Stimulated activated CD4-positive, alpha-beta T cell treated with anti-CD3 and anti-CD28 coated beads, Interleukin-4, amount 100 ng/mL, for 24 hours (primary cell): ENCODE measurements around the gene BLOC1S2.
"Not testable (repeated sequence)": the region's sequence is repeated elsewhere in the genome, so short reads cannot be mapped to it uniquely, and the experiment has no call there.

ENCODE experiments used
- DNase-seq: peaks from one replicate; pipeline ENCODE4 v3.0.0-alpha.2; 2020

Gene BLOC1S2

GRCh38 chr10:100286051-100287033 lies at the start of gene BLOC1S2:
BLOC1S2 (minus strand) TSS chr10:100286680; CDS start chr10:100286659, 21 bp downstream.
- DNase-seq: peak; percentile 88

- DNase-seq: no peak
Observed at GRCh38 chr10:100334762-100335161, 48.3 kb upstream of the BLOC1S2 start.

GRCh38 chr10:100333661-100334440 lies 47.4 kb upstream of the BLOC1S2 start:
- no peak for DNase-seq

- DNase-seq: no peak
Observed at GRCh38 chr10:100333106-100333505, 46.6 kb upstream of the BLOC1S2 start.

GRCh38 chr10:100330079-100330478 lies 43.6 kb upstream of the BLOC1S2 start, which contains the start of gene PKD2L1:
PKD2L1 (minus strand) TSS chr10:100330228; CDS start chr10:100330103, 125 bp downstream.
- DNase-seq: no peak

GRCh38 chr10:100328198-100328597 lies 41.7 kb upstream of the BLOC1S2 start:
- DNase-seq: no peak

- DNase-seq: no peak
Observed at GRCh38 chr10:100327718-100328009, 41.2 kb upstream of the BLOC1S2 start.

GRCh38 chr10:100327007-100327717 lies 40.7 kb upstream of the BLOC1S2 start:
- DNase-seq: peak; percentile 15

GRCh38 chr10:100325158-100325557 lies 38.7 kb upstream of the BLOC1S2 start:
- DNase-seq: no peak

- no peak for DNase-seq
Observed at GRCh38 chr10:100319707-100320402, 33.4 kb upstream of the BLOC1S2 start.

GRCh38 chr10:100318207-100318606 lies 31.7 kb upstream of the BLOC1S2 start:
- no peak for DNase-seq

GRCh38 chr10:100315615-100316014 lies 29.1 kb upstream of the BLOC1S2 start:
- DNase-seq: no peak

- DNase-seq: no peak
Observed at GRCh38 chr10:100311298-100311697, 24.8 kb upstream of the BLOC1S2 start.

- DNase-seq: no peak
Observed at GRCh38 chr10:100307684-100308083, 21.2 kb upstream of the BLOC1S2 start.

- no peak for DNase-seq
Observed at GRCh38 chr10:100306861-100307260, 20.4 kb upstream of the BLOC1S2 start.

- no peak for DNase-seq
Observed at GRCh38 chr10:100304414-100304813, 17.9 kb upstream of the BLOC1S2 start.

GRCh38 chr10:100303724-100304319 lies 17.3 kb upstream of the BLOC1S2 start:
- no peak for DNase-seq

- not testable (repeated sequence) for DNase-seq
Observed at GRCh38 chr10:100301123-100301522, 14.6 kb upstream of the BLOC1S2 start.

GRCh38 chr10:100297242-100297641 lies 10.8 kb upstream of the BLOC1S2 start:
- no peak for DNase-seq

GRCh38 chr10:100293066-100293465 lies 6.6 kb upstream of the BLOC1S2 start:
- DNase-seq: no peak

GRCh38 chr10:100292300-100292699 lies 5.8 kb upstream of the BLOC1S2 start:
- DNase-seq: not testable (repeated sequence)

- no peak for DNase-seq
Observed at GRCh38 chr10:100291356-100291755, 4.9 kb upstream of the BLOC1S2 start.
